Right ventricle myocardium superior (tissue), 1 donor: ENCODE data around the gene FBXW11. TPM values are rescaled to one million over a fixed set of nuclear protein-coding genes. Genes with fewer than 3 reads are reported as not detected.
A peak's percentile ranks its signal among the peaks of the same experiment; 100 is the strongest.
"Not testable (repeated sequence)": the region's sequence is repeated elsewhere in the genome, so short reads cannot be mapped to it uniquely, and the experiment has no call there.

ENCODE experiments used
- ATAC-seq: fragments of 200-7000 bp; cut with Tn5 transposase; one replicate; pipeline ENCODE4 v1.9.1; 2020; ENCODE audit warnings: mild to moderate bottlenecking; ENCODE audit not compliant: poor library complexity
- DNase-seq: peaks from one replicate; pipeline ENCODE4 v3.0.0-alpha.2; 2020
- intact Hi-C: fragments of 100-400 bp; cut with DNase I; formaldehyde crosslinking; loops from one replicate; pipeline ENCODE4 v1.11.2; 2022
- total RNA-seq: library from RNA; stranded (reverse); fragmentation: NEBNext Ultra II Directional; extraction: Animal tissue kit (Norgen Biotek cat#: 25700); gene quantifications from one replicate; pipeline ENCODE4 v1.2.1, GENCODE V29; 2021
- donor health status: DM: no; HTN: yes; CAD: no; lungs with severe emphysema.

The FBXW11 gene
- total RNA-seq, 1 donor from 2014 or later: 59.3 TPM

DNA sequence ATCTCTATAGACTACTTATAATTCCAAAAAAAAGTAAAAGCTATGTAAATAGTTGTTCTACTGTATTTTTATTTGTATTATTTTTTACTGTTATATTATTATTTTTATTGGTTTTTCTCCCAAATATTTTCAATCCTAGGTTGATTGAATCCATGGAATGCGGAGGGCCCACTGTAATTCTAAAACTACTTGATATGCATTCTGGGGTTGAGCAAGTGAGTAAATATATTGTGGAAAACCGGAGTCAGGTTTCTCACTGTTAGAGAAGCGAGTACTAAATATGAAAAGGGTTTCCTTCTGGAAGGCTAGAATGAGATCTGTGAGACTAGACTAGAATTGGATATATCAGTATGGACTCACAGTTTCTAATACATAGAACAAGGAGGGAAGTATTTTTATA, 66.5 kb downstream of the FBXW11 start:
- no peak for DNase-seq
- no peak for ATAC-seq
- intact Hi-C loops: no loop called here

DNA sequence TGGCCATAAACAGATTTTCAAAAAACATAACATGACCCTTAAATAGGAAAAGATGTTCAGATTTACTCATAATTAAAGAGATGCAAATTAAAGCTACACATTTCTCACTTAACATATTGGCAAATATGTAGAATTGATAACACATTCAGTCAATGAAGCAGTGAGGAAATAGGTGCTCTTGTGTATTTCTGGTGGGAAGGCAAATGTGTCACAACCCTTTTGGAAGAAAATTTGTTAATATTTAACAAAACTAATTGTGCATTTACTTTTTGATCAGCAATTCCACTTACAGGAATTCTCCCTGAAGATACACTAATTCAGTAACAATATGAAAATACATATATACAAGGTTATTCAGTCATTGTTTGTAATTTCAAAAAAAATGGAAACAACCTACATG, 68.1 kb downstream of the FBXW11 start:
- no peak for DNase-seq
- ATAC-seq: no peak
- intact Hi-C loops: no loop called here

DNA sequence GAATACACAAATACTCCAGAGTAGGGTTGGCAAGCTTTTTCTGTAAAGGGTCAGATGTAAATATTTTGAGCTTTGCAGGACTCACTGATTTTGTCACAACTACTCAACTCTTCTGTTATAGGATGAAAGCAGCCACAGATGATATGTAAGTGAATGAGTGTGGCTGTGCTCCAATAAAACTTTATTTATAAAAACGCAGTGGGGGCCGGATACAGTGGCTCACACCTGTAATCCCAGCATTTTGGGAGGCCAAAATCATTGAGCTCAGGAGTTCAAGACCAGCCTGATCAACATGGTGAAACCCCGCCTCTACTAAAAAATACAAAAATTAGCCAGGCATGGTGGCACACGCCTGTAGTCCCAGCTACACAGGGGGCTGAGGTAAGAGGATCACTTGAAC, 69.1 kb downstream of the FBXW11 start:
- ATAC-seq (no peak), DNase-seq (no peak)
- intact Hi-C loops: no loop called here

DNA sequence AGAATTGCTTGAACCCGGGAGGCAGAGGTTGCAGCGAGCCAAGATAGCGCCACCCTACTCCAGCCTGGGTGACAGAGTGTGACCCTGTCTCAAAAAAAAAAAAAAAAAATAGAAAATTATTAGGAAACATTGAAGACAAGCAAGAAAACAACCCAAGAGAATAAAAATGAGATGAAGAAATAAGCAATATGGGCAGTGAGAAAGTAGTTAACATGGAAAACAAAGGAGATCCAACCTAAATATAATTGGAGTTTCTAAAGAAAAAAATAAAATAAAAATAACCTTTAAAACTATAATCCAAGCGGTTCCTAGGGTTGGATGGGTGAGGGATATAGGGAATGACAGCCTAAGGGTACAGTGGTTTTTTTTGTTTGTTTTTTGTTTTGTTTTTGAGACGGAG, 71.9 kb downstream of the FBXW11 start:
- ATAC-seq (no peak), DNase-seq (no peak)
- intact Hi-C loops: no loop called here

DNA sequence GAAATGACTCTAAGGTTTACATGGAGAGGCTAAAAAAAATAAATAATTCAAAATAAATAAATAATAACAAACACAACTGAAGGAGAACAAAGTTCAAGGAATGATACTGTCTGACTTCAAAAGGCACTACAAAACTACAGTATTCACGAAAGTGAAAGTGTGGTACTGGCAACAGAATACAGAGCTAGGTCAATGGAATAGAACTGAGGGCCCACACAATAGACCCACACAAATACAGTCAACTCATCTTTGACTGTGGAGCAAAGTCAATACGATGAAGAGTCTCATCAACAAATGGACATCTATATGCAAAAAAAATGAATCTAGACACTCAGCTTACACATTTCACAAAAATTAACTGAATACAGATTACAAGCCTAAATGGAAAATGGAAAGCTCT, 75.3 kb downstream of the FBXW11 start:
- ATAC-seq (no peak), DNase-seq (no peak)
- intact Hi-C loops: no loop called here

DNA sequence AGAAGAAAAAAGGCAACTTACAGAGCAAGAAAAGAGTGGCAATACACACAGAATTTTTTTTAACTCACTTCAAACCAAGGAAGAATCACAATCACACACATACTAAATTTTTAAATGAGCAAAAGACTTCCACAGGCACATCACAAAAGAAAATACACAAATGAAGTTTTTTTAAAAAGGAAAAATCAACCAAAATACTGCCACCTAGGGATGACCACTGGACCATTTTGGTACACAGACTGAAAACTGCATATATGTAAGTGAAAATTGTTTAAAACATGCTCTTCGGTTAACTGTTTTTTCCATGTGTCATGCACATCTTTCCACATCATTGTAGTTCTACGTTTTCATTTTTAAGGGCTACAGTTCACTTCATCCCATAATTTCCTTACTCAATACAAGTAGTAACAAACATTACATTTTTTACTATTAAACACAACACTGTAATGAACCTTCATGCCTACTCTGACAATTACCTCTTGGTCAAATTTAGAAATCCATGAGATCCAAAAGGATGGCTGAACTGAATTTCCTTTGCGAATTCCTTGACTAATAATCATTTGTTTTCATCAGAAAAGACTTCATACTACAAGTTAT, 79.0 kb downstream of the FBXW11 start:
- DNase-seq: no peak
- no peak for ATAC-seq
- intact Hi-C loops: no loop called here

DNA sequence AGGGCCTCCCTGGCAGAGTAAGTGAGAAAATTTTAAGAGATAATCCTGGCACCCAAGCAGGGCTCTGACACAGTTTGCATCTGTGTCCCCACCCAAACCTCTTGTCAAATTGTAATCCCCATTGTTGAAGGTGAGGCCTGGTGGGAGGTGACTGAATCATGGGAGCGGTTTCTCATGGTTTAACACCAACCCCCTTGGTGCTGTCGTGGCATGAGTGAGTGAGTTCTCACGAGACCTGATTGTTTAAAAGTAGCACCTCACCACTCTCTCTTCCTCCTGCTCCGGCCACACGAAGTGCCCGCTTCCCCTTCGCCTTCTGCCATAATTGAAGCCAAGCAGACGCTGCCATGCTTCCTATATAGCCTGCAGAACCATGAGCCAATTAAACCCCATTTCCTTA, 80.1 kb downstream of the FBXW11 start:
- DNase-seq: no peak
- intact Hi-C loops: no loop called here
- no peak for ATAC-seq

DNA sequence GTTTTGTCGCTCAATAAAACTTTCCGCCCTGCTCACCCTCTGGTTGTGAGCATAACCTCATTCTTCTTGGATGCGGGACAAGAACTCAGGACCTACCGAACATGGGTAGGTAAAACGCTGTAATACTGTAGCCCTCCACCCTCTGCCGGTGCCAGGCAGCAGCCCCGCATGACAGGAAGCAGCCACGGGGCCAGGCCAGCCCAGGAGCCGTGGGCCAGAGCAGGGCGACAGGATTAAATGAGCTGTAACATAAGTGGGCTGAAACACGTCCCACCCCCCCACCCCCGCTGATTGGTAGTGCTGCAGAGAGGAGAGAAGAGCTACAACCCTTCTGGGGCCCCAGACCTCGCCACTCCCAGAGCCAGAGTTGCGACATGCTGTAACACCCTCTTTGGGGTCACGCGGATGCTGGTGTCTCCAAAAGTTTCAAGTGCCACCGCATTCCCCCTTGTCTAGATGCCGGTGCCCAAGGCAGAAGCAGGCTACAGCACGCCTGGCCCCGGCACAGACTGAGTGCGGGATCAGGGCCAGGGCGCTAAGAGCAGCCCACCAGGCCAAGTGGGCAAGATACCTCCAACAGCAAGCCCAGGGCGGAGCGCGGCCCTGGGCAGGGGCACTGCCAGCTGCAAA, 81.8 kb downstream of the FBXW11 start:
- ATAC-seq (no peak), DNase-seq (no peak)
- intact Hi-C loops: no loop called here

DNA sequence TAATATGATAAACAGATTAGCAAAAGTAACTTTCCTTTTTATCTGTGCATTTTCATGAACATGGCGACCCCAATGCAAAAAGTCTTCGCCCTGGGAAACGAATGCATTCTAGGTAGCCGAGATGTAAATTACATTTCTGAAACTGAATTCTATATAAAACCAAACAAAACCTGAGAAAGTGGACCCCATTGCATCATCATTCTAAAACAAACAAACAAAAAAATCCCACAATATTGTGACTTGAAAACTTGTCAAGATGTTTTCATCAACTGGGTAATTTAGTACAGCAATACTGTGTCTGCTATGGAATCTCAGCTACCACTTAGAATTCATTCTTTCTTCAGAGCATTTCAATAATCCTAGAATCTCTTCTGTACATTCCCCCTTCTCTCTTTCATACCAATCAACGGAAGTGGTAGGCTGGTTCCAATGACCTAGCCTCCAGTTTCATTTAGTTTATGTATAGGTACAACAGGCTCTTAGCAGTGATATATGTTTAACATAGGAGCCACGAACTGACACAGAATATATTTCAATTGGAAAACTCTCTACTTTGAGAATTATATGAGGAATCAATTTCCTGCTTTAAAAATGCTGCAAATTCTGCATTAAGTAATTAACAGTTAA, 85.6 kb downstream of the FBXW11 start:
- DNase-seq (no peak), ATAC-seq (no peak)
- intact Hi-C loops: no loop called here

DNA sequence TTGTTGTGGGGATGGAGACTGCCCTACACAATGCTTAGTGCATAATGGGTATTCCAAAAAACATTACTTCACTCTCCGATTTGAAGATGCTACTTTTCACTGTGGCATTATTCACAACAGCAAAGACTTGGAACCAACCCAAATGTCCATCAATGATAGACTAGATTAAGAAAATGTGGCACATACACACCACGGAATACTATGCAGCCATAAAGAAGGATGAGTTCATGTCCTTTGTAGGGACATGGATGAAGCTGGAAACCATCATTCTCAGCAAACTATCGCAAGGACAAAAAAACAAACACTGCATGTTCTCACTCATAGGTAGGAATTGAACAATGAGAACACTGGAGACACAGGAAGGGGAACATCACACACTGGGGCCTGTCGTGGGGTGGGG, 90.7 kb downstream of the FBXW11 start:
- intact Hi-C loops: loop anchor here (10.0 kb wide), 1 partner anchor 269 kb away; the partner anchor contains the start of gene STK10
- not testable (repeated sequence) for ATAC-seq, DNase-seq

DNA sequence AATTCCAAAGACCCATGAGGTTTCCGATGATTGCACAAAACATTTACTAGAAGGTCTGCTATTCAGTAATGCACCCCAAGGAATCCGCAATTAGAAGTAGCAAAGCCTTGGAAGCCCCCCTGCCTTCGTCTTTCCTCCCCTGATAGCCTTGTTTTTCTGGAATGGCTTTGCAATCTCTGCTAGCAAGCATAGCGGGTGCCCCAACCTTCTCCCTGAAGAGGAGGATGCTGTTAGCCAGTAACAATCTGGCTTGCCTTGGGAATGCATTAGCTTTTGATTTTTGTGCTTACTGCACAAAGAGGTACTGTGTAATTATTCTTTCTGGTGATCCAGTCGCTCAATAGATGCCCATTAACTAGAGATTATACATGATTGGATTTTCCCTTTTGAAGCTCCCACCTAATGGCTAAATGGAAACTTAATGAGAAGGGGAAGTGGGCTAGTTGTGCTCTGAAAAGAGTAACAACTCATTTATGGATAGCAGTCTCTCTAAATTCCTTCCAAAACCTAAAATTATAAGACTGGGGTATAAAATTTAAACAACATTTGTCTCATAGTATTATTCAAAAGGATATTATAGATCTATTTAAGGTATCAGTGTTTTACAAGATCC, 91.6 kb downstream of the FBXW11 start:
- DNase-seq (no peak), ATAC-seq (no peak)
- intact Hi-C loops: loop anchor here (10.0 kb wide), 1 partner anchor 270 kb away; the partner anchor contains the start of gene STK10

DNA sequence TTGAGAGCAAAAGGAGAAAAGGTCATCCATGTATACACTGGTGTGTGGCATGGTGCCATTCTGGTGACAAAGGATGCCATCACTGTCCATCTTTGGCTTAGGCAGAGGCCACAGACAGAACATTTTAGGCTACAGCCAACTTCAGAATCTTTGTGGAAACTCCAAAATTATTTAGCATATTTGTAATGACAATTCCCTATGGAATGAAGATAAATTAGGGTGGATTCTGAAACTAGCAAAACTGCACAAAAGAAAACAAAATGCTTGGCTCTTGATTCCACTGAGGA, 92.5 kb downstream of the FBXW11 start:
- ATAC-seq (no peak), DNase-seq (no peak)
- intact Hi-C loops: loop anchor here (2.0 to 10.0 kb wide), 2 partner anchors 127 to 271 kb away; partner anchors contain the start of gene STK10

DNA sequence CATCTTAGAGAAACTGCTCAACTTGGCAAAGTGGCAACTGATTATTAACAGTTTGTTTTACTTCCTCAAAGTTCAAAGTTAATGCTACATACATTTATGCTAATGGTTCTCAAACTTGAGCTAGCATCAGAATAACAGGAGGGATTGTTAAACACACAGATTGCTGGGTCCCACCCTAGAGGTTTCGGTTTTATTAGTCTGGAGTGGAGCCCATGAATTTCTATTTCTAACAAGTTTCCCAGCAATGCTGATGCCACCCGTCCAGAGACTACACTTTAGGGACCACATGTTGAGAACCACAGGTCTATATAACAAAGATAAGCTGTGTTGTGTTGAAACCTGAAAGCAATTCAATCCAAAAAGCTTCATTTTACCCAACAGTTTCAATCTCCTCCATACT, 95.3 kb downstream of the FBXW11 start:
- no peak for ATAC-seq
- DNase-seq: no peak
- intact Hi-C loops: loop anchor here (10.0 kb wide), 1 partner anchor 274 kb away; the partner anchor contains the start of gene STK10

DNA sequence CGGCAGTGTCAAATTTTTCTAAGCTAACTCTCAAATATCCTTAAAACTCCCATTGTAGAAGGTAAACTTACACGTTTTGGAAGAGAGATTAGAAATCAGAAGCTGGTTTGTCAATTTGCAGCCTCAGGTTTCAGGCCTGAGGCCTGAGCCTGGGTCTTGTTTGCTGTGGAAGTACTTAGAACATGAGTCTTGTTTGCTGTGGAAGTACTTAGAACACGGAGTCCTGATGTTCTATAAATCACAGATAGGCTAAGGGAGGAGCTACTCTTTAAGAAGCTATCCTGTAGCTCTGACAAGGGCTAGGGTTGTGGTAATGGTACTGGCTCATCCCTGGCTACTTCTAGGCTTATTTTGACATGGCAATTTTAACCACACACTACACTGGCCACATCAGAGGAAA, 97.8 kb downstream of the FBXW11 start:
- DNase-seq (no peak), ATAC-seq (no peak)
- intact Hi-C loops: no loop called here

DNA sequence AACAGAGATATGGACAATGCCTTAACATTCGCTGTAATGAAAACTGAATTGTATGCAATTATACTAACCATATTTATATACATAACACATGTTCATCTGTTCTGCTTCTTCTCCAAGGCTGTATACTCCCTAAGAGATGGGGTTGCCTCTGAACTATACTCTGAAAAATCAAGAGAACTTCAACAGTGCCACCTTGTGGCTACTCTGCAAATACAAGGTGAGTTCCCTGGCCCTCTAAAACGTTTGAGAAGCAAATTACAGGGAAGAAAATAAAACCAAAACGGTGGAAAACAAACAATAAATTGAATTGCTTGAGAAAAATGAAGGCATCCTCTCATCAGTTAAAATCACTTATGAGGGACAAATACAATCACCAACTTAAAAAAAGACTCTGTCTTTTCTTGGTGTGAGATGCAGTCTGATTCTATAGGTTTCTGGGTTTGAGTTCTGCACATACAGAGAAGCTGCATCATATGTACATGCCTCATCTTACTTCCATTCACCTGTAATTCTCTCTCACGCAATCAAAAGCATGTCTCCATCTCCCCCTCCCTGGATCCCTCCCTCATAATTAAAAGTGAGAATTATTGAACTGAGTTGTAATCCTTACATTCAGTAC, 98.6 kb downstream of the FBXW11 start:
- ATAC-seq (peak; percentile 90), DNase-seq (no peak)
- intact Hi-C loops: loop anchor here (2.0 kb wide), 1 partner anchor 489 kb away; the partner anchor contains the start of gene FGF18

DNA sequence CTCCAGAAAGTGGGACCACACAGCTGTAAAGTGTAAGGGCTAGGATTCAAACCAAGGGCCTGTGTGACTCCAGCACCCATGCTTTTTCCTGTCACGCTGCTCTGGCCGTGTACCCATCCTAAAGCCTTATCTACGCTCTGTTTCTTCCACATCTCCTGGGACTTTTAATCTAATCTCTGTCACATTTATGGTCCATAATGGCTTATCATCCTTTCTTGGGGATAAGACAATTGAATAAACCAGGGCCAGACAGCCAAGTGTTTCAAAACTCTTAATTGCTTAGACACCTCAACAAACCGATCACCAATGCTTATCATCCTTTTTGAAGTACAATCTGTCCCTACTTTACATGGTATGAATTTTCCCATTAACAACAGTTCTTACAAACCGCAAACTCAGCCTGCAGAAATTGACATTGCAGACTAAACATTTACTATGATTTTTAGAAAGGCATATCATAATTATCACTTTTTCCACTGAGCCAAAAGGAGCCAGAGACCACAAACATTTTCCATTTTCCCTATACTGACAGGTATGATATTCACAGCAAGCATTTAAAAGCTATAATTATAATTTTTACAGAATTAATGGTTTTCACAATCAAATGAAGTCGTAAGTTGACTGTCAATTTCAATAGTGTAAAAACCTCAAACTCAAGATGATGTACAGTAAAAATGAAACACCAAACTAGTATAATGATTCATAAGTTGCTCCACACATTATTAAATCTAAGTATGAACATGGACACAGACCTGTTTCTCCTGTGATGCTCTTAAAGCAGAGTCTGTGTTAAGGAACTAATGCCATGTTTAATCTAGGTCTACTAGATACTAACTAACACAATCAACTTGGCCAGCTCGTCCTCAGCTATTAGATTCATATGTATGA, 99.5 kb downstream of the FBXW11 start:
- DNase-seq (no peak), ATAC-seq (no peak)
- intact Hi-C loops: loop anchor here (2.0 kb wide), 1 partner anchor 488 kb away; the partner anchor contains the start of gene FGF18

DNA sequence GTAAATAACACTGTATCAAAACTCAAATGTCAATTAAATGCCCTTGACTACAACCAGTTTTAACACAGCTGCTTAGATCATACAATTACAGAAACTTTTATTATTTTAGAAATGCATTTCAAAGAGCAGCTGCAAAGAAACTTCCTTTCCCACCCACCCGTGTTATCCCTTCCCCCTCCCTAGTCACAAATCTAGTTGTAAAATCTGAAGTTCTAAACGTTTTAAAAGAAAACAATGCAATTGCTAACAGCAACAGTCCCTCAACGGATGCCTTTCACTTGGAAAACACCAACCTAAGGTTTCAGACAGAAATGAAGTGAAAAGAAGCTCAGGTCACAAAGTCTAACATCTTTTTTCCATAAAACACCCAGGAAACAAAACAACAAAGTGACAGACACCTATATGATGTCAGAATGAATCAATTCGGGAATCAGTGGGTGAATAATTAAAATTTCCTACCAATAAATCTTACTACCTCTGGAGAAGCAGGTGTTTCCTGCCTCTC, 100.3 kb downstream of the FBXW11 start:
- DNase-seq (no peak), ATAC-seq (no peak)
- intact Hi-C loops: loop anchor here (2.0 kb wide), 1 partner anchor 487 kb away; the partner anchor contains the start of gene FGF18

DNA sequence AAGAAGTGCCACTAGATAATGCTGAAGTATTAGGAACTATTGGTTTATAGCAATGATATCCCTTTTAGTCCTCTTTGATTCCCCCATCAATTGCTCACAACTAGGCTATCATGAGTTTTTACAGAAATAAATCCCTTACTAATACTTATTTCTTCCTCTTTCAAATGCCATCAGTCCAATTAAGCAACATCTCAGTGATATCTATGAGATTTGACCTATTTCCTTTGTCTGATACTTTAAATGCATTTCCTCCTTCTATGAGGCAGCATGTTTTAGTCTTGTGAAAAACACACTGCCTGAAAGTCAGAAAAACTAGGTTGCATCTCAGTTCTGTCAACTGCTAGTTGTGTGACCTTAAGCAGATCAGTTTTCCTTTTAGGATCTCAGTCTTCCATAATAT, 101.6 kb downstream of the FBXW11 start:
- ATAC-seq (no peak), DNase-seq (no peak)
- intact Hi-C loops: no loop called here
